Endothelial cell of umbilical vein (primary cell): Measurements from ENCODE around the gene PHF12. TPM values are rescaled to one million over a fixed set of nuclear protein-coding genes. Genes with fewer than 3 reads are reported as not detected.

Experiments
- BruUV-seq: library from RNA; stranded (reverse); fragments of 400-500 nt; replicated peaks from 2 replicates; lab custom pipeline; 2021; lab: Mats Ljungman, UMichigan
- CTCF ChIA-PET: fragments of 300-600, 350-600 bp; sonication (Branson Sonifier 250); formaldehyde crosslinking; loops from one replicate; lab custom pipeline; 2021; ENCODE audit warnings: antibody characterized with exemption, inconsistent platforms; lab: Charles Lee
- POLR2A ChIA-PET: fragments of 300-600, 350-600 bp; sonication (Branson Sonifier 250); formaldehyde crosslinking; loops from one replicate; lab custom pipeline; 2021; ENCODE audit warnings: antibody characterized with exemption, inconsistent platforms; lab: Charles Lee
- DNase-seq: peaks from one replicate; pipeline ENCODE4 v3.0.0-alpha.2; 2011; ENCODE audit warnings: low read depth, low spot score
- FAIRE-seq: peaks from 2 replicates; lab custom pipeline; 2011; peaks lifted over from hg19 to GRCh38; lab: Jason Lieb, UNC
- H2AFZ ChIP-seq: 2 replicates; pipeline ENCODE4 v1.6.0; 2012; ENCODE audit warnings: low read depth, low read length, control low read depth, inconsistent platforms
- H3K27ac ChIP-seq: 2 replicates; pipeline ENCODE4 v1.5.1; 2011; ENCODE audit warnings: low read depth, mild to moderate bottlenecking, control low read depth, low read length, moderate library complexity; ENCODE audit not compliant: insufficient read depth
- H3K27me3 ChIP-seq, 2 experiments: 2 replicates each; pipeline versions ENCODE4 v1.6.0 to v1.6.1; 2011; ENCODE audit warnings: low read length in 2 of 2, mixed read lengths in 1 of 2; ENCODE audit not compliant: control insufficient read depth in 2 of 2, insufficient read depth in 2 of 2
- H3K36me3 ChIP-seq, 2 experiments: 2 replicates in 1 of 2; 3 replicates in 1 of 2; pipeline ENCODE4 v1.5.1; 2011; ENCODE audit warnings: low read length in 2 of 2, mild to moderate bottlenecking in 1 of 2, moderate library complexity in 1 of 2; ENCODE audit not compliant: control insufficient read depth in 2 of 2, insufficient read depth in 2 of 2; ENCODE audit errors: extremely low read depth in 1 of 2
- H3K4me1 ChIP-seq: 3 replicates; pipeline ENCODE4 v1.5.1; 2011; ENCODE audit warnings: mild to moderate bottlenecking, low read length; ENCODE audit not compliant: control insufficient read depth, insufficient read depth; ENCODE audit errors: extremely low read depth
- H3K4me2 ChIP-seq: 2 replicates; pipeline ENCODE4 v1.6.1; 2011; ENCODE audit warnings: low read length, control low read depth, mixed read lengths; ENCODE audit not compliant: insufficient read depth
- H3K4me3 ChIP-seq, 3 experiments: fragments of 200-600 bp in 1 of 3; sonication (generic), shearing (Covaris generic) in 1 of 3; replicated peaks in 1 of 3; 2 replicates each; pipeline ENCODE4 v1.5.1; 2011 to 2016; ENCODE audit warnings: control low read depth in 3 of 3, low read length in 3 of 3, mild to moderate bottlenecking in 2 of 3, inconsistent platforms in 1 of 3, low read depth in 1 of 3, moderate library complexity in 1 of 3; ENCODE audit not compliant: insufficient read depth in 1 of 3
- H3K79me2 ChIP-seq: 2 replicates; pipeline ENCODE4 v1.6.0; 2012; ENCODE audit warnings: low read length, inconsistent platforms; ENCODE audit not compliant: control insufficient read depth, insufficient read depth
- H3K9ac ChIP-seq: replicated peaks from 2 replicates; pipeline ENCODE3; 2011; ENCODE audit warnings: low read length, control low read depth; ENCODE audit not compliant: insufficient read depth; ENCODE audit errors: extremely low read depth
- H3K9me1 ChIP-seq: replicated peaks from 3 replicates; pipeline ENCODE4 v1.6.0; 2011; ENCODE audit warnings: mild to moderate bottlenecking, low read length; ENCODE audit not compliant: control insufficient read depth, insufficient read depth; ENCODE audit errors: extremely low read depth
- H3K9me3 ChIP-seq: replicated peaks from 2 replicates; pipeline ENCODE4 v1.5.1; 2012; ENCODE audit warnings: low read length, inconsistent platforms; ENCODE audit not compliant: control insufficient read depth, insufficient read depth
- H4K20me1 ChIP-seq: replicated peaks from 2 replicates; pipeline ENCODE3; 2011; ENCODE audit warnings: mild to moderate bottlenecking, low read length; ENCODE audit not compliant: control insufficient read depth, insufficient read depth; ENCODE audit errors: extremely low read depth
- CTCF ChIP-seq, 2 donors: IDR thresholded peaks; 1 replicate in 1 of 2; 2 replicates in 1 of 2; pipeline ENCODE4 v1.5.1; 2011; ENCODE audit warnings: low read length in 2 of 2, mild to moderate bottlenecking in 2 of 2, moderate library complexity in 2 of 2, control low read depth in 1 of 2, inconsistent platforms in 1 of 2, low read depth in 1 of 2; ENCODE audit not compliant: insufficient read depth in 1 of 2; ENCODE audit errors: extremely low read depth in 1 of 2
- EZH2 ChIP-seq: IDR thresholded peaks from 2 replicates; pipeline ENCODE4 v1.6.1; 2012; ENCODE audit warnings: borderline replicate concordance, low read depth, mild to moderate bottlenecking, moderate library complexity, low read length, inconsistent platforms; ENCODE audit not compliant: severe bottlenecking
- FOS ChIP-seq: IDR thresholded peaks from 2 replicates; pipeline ENCODE4 v1.6.1; 2011; ENCODE audit warnings: mild to moderate bottlenecking, low read length, moderate library complexity, borderline replicate concordance; ENCODE audit not compliant: insufficient read depth
- GATA2 ChIP-seq: IDR thresholded peaks from 2 replicates; pipeline ENCODE4 v1.7.0; 2011; ENCODE audit warnings: low read depth, mild to moderate bottlenecking, moderate library complexity, mixed read lengths, low read length; ENCODE audit not compliant: insufficient read length, insufficient read depth
- JUN ChIP-seq: IDR thresholded peaks from 2 replicates; pipeline ENCODE4 v1.6.1; 2011; ENCODE audit warnings: borderline replicate concordance, low read depth; ENCODE audit not compliant: insufficient read length, insufficient read depth
- MAX ChIP-seq: IDR thresholded peaks from 2 replicates; pipeline ENCODE4 v1.6.1; 2011; ENCODE audit not compliant: insufficient read depth, insufficient read length
- MYC ChIP-seq: IDR thresholded peaks from one replicate; pipeline ENCODE4 v1.6.1; 2011; ENCODE audit warnings: mild to moderate bottlenecking, low read depth, low read length
- POLR2A ChIP-seq: IDR thresholded peaks from 2 replicates; pipeline ENCODE4 v1.6.1; 2012; ENCODE audit warnings: low read depth, mild to moderate bottlenecking, control low read depth, low read length
- POLR2AphosphoS5 ChIP-seq: IDR thresholded peaks from 2 replicates; pipeline ENCODE4 v1.6.1; 2012; ENCODE audit warnings: low read depth, mild to moderate bottlenecking, control low read depth, low read length, moderate library complexity; ENCODE audit not compliant: insufficient read depth
- dilution Hi-C: fragments of 300-500 bp; cut with MboI; formaldehyde crosslinking; loops from one replicate; pipeline ENCODE4 v1.15.0; 2019; ENCODE audit warnings: low sequenced_read_pairs; ENCODE audit not compliant: extremely low pct_ligation_motif_present
- intact Hi-C: fragments of 100-400 bp; cut with micrococcal nuclease; formaldehyde crosslinking; loops from one replicate; pipeline ENCODE4 v1.10.0; 2022
- polyA plus RNA-seq, 4 experiments: library from polyadenylated mRNA; depleted of rRNA in 3 of 4; stranded (reverse) in 3 of 4; unstranded in 1 of 4; fragments of >200 nt; gene quantifications; 2 replicates each; pipeline versions ENCODE4 v1.2.1 to v1.2.3, GENCODE V29; 2011 to 2012; ENCODE audit warnings: missing spikeins in 1 of 4
- total RNA-seq: library from RNA; stranded (reverse); gene quantifications from 2 replicates; pipeline ENCODE4 v1.2.3, GENCODE V29; 2021

The PHF12 gene
- total and polyA plus RNA-seq, 2 donors (not counting 3 experiments of a cell fraction or from before 2014, with no cell fraction given), result 26.6 to 44.2 TPM

- Histone ChIP-seq H3K27ac (no peak overlapping the region), H3K27me3 (no peaks in the 10 kb centered on the region), H4K20me1 (no peaks in the 10 kb centered on the region), H3K9ac (no peak overlapping the region), H3K36me3 (no peaks in the 10 kb centered on the region), H3K9me1 (no peaks in the 10 kb centered on the region), H3K9me3 (no peaks in the 10 kb centered on the region), H2AFZ (no peak overlapping the region), H3K4me3 (no peak overlapping the region), H3K4me1 (no peaks in the 10 kb centered on the region), H3K4me2 (no peak overlapping the region), H3K79me2 (no peaks in the 10 kb centered on the region)
- no TSS peak for BruUV-seq
- no peak for FAIRE-seq
- POLR2A ChIA-PET, result no interaction called here
- TF ChIP-seq GATA2 (no peak), EZH2 (no peak), JUN (no peak), MAX (no peak), FOS (no peak), MYC (no peak), POLR2A (no peak), CTCF (IDR thresholded peaks at IDR 0.05; ENCODE audit: extremely low read depth in 1 of 2, insufficient read depth in 1 of 2, low read depth in 1 of 2, low read length in 2 of 2) (no peak), POLR2AphosphoS5 (no peak)
- dilution Hi-C loops, result no loop called here
- intact Hi-C loops, result no loop called here
- CTCF ChIA-PET, result interaction anchor here (7.8 kb wide), 1 partner anchor 145 kb away, joined by 84 read pairs; no protein-coding TSS in a partner anchor
- no peak for DNase-seq
These were observed 19.6 kb upstream of the PHF12 start for GRCh38 chr17:28970879-28971278.
